CD4-positive, alpha-beta T cell treated with Interferon alpha-2 for 1 hour (primary cell): ENCODE data around the gene VWA2.

Experiments
- DNase-seq, 2 donors: peaks; one replicate each; pipeline ENCODE4 v3.0.0-alpha.2; 2020 to 2022

The VWA2 gene

GRCh38 chr10:114250236-114250635 is 11.2 kb downstream of the VWA2 start:
- no peak for DNase-seq

GRCh38 chr10:114250716-114251115 is 11.7 kb downstream of the VWA2 start:
- no peak for DNase-seq

GRCh38 chr10:114252092-114252491 is 13.0 kb downstream of the VWA2 start:
- DNase-seq = no peak

GRCh38 chr10:114252883-114253282 is 13.8 kb downstream of the VWA2 start:
- DNase-seq = no peak

GRCh38 chr10:114255227-114255626 is 16.2 kb downstream of the VWA2 start:
- no peak for DNase-seq

- DNase-seq = no peak
Observed at GRCh38 chr10:114256008-114256765, 17.1 kb downstream of the VWA2 start.

GRCh38 chr10:114256822-114257221 is 17.8 kb downstream of the VWA2 start:
- no peak for DNase-seq

- no peak for DNase-seq
Observed at GRCh38 chr10:114257498-114257897, 18.4 kb downstream of the VWA2 start.

- DNase-seq = no peak
Observed at GRCh38 chr10:114258274-114258840, 19.3 kb downstream of the VWA2 start.

- no peak for DNase-seq
Observed at GRCh38 chr10:114259824-114260223, 20.8 kb downstream of the VWA2 start.

- DNase-seq = no peak
Observed at GRCh38 chr10:114260366-114260765, 21.3 kb downstream of the VWA2 start.

GRCh38 chr10:114261076-114261475 is 22.0 kb downstream of the VWA2 start:
- DNase-seq = no peak

- DNase-seq = no peak
Observed at GRCh38 chr10:114262496-114262895, 23.4 kb downstream of the VWA2 start.

- no peak for DNase-seq
Observed at GRCh38 chr10:114265392-114266053, 26.5 kb downstream of the VWA2 start.

- no peak for DNase-seq
Observed at GRCh38 chr10:114266521-114266920, 27.5 kb downstream of the VWA2 start.

GRCh38 chr10:114271075-114271778 is 32.2 kb downstream of the VWA2 start:
- no peak for DNase-seq

- DNase-seq = no peak
Observed at GRCh38 chr10:114271779-114272167, 32.7 kb downstream of the VWA2 start.

- no peak for DNase-seq
Observed at GRCh38 chr10:114272696-114273095, 33.6 kb downstream of the VWA2 start.

- DNase-seq = no peak
Observed at GRCh38 chr10:114273910-114274309, 34.9 kb downstream of the VWA2 start.

- no peak for DNase-seq
Observed at GRCh38 chr10:114274616-114275453, 35.8 kb downstream of the VWA2 start.

GRCh38 chr10:114276066-114276465 is 37.0 kb downstream of the VWA2 start:
- no peak for DNase-seq

- DNase-seq = no peak
Observed at GRCh38 chr10:114276671-114277070, 37.6 kb downstream of the VWA2 start.
